Measurements from ENCODE around the gene LYZL2.
"Not testable (repeated sequence)": the region's sequence is repeated elsewhere in the genome, so short reads cannot be mapped to it uniquely, and the experiment has no call there.

Gene LYZL2

DNA sequence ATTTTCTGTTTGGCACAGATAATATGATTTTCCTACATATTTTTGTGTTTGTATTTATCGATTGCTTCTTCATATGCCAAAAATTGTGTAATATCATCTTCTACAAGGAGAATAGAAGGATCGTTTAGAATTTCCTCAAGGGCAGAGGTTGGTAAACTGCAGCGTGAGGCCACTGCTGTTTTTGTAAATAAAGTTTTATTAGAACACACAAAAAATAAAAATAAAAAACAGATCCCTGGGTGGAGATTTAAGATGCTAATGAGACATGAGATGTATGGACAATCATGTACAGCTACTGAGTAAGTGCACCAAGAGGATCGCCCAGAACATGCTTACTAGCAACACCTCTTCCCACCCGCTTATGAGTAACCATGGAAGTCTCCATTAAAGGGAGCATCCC, 9.6 kb downstream of the LYZL2 start:
- H3K4me3 ChIP-seq (ENCODE audit: low read depth, low read length) = no peak overlapping the region
- TF ChIP-seq, protein P1, sequence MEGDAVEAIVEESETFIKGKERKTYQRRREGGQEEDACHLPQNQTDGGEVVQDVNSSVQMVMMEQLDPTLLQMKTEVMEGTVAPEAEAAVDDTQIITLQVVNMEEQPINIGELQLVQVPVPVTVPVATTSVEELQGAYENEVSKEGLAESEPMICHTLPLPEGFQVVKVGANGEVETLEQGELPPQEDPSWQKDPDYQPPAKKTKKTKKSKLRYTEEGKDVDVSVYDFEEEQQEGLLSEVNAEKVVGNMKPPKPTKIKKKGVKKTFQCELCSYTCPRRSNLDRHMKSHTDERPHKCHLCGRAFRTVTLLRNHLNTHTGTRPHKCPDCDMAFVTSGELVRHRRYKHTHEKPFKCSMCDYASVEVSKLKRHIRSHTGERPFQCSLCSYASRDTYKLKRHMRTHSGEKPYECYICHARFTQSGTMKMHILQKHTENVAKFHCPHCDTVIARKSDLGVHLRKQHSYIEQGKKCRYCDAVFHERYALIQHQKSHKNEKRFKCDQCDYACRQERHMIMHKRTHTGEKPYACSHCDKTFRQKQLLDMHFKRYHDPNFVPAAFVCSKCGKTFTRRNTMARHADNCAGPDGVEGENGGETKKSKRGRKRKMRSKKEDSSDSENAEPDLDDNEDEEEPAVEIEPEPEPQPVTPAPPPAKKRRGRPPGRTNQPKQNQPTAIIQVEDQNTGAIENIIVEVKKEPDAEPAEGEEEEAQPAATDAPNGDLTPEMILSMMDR (IDR thresholded peaks at IDR 0.05; ENCODE audit: borderline replicate concordance, insufficient read depth, low read depth, low read length) = no peak

DNA sequence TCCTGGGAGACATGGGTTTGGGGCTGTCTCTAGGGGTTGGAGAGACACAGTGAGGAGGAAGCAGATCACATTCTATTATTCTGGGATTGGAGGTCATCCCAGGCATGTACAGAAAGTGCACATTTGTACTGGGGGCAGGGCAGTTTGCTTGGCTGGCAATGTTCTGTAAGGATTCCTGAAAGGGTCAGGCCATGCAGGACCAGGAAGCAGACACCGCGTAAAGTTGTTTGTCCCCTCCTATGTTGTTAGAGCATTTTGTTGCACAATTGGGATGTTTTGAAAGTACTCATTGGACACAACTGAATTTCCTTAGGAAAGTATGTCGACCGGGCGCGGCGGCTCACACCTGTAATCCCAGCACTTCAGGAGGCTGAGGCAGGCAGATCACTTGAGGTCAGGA, 12.5 kb downstream of the LYZL2 start:
- TF ChIP-seq, protein P1 (IDR thresholded peaks at IDR 0.05; ENCODE audit: borderline replicate concordance, insufficient read depth, low read depth, low read length) = no peak
- no peak overlapping the region for H3K4me3 ChIP-seq (ENCODE audit: low read depth, low read length)

DNA sequence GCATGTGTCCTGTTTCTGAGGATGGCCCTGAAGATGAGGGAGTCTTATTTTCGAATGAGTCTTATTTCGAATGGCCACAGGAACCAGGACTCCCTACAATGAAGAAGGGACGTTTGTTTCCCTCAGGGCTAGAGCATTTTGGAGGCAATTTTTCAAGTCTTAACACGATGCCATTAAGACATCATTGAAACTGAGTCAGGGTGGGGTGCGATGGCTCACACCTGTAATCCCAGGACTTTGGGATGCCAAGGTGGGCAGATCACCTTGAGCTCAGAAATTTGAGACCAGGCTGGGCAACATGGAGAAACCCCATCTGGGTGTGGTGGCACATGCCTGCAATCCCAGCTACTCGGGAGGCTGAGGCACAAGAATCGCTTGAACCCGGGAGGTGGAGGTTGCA, 18.5 kb downstream of the LYZL2 start:
- H3K4me3 ChIP-seq (ENCODE audit: low read depth, low read length) = not testable (repeated sequence)

DNA sequence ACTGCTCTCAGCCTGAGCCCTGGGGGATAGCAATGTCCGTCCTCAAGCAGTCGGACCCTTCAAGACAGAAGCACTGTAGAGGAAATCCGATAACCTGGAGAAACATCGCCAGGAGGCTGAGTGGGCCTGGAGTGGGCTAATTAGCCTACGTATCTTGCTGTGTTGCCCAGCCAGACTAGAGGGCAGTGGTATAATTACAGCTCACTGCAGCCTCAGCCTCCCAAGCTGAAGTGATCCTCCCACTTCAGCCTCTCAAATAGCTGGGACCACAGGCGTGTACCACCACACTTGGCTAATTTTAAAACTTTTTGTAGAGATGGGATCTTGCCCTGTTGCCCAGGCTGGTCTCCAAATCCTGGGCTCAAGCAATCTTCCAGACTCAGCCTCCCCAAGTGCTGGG, 21.7 kb downstream of the LYZL2 start:
- TF ChIP-seq, protein P1 (IDR thresholded peaks at IDR 0.05; ENCODE audit: borderline replicate concordance, insufficient read depth, low read depth, low read length) = no peak
- no peak overlapping the region for H3K4me3 ChIP-seq (ENCODE audit: low read depth, low read length)

DNA sequence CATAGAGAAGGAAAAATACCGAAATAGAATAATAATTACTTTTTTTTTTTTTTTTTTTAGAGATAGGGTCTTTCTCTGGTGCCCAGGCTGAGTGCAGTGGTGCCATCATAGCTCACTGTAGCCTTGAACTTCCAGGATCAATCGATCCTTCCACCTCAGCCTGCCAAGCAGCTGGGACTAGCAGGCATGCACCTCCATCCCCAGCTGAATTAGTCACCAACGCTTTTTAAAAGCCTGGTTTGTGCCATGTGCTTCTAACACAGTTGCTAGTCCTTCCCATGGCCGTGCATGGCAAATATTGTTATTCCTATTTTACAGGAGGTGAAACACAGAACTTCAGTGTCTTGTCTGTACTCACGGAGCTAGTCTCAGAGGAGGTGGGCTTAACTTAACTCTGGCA, 23.2 kb downstream of the LYZL2 start:
- H3K4me3 ChIP-seq (ENCODE audit: low read depth, low read length) = no peak overlapping the region
- TF ChIP-seq, protein P1 (IDR thresholded peaks at IDR 0.05; ENCODE audit: borderline replicate concordance, insufficient read depth, low read depth, low read length) = no peak

DNA sequence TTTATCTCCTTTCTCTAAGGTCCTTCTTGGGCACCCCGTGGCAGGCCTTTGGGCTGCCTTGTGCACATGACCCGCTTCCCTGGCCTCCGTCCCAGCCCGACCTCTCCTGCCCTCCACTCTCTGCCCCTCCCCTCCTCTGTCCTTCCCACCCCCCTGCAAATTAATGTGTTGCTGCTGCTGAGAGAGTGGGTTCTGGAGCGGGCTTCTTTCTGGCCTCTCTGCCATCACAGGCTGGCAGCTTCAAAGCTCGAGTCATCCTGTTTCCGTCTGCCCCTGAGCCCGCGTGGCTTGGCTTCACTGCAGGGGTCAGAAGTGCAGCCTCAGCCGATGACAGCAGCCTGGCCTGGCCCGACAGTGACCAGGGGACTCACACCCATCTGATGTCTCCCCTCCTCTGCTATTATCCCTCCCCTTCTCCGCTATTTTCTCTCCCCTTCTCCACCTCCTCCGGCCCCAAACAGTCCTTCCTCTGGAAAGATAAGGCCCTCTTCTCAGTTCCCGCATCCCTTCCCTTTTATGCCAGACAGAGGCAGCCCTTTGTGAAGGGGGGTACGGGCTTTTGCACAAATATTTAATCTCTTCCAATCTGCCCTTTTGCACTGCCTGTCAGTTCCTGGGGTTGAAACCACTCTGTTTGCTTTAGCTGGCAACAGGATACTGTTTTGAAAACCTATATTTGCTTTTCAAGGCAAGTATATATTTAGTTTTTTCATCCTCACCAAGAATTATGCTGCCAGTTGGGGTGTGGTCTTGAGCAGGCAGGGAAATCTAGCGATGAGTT, 24.0 kb downstream of the LYZL2 start:
- not testable (repeated sequence) for H3K4me3 ChIP-seq (ENCODE audit: low read depth, low read length)

DNA sequence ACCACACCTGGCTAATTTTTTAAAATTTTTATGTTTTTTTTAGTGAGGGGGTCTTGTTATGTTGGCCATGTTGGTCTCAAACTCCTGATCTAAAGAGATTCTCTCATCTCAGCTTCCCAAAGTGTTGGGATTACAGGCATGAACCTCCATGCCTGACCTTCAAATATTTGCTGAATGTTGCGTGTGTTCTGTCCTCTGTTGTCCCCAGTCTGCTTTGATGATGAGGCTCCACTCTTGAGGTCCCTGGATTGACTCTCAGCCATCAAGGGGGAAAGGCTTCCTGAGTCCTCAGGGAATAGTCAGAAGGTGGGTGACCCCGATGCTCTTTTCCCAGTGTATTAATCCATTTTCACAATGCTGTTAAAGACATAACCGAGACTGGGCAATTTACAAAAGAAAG, 26.0 kb downstream of the LYZL2 start:
- TF ChIP-seq, protein P1 (IDR thresholded peaks at IDR 0.05; ENCODE audit: borderline replicate concordance, insufficient read depth, low read depth, low read length) = no peak
- H3K4me3 ChIP-seq (ENCODE audit: low read depth, low read length) = no peak overlapping the region

DNA sequence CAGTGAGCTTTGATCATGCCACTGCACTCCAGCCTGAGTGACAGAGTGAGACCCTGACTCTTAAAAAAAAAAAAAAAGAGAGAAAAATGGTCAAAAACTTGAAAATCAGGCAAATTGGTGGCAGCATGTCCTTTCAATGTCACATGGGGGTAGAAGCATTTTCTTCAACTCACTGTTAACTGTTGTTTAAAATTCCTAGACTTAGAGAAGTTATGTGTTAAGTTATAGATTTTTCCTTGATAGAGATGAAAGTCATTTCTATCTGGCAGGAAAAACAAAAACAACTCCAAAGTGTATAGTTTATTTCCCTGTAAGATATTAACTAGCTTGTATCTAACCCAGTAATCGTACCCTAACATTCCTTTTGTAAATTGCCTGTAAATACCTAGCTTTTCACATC, 26.8 kb downstream of the LYZL2 start:
- TF ChIP-seq, protein P1 (IDR thresholded peaks at IDR 0.05; ENCODE audit: borderline replicate concordance, insufficient read depth, low read depth, low read length) = no peak
- H3K4me3 ChIP-seq (ENCODE audit: low read depth, low read length) = no peak overlapping the region
